T-helper 9 cell (primary cell): ENCODE measurements around the gene ZNF774.
"Not testable (repeated sequence)": the region's sequence is repeated elsewhere in the genome, so short reads cannot be mapped to it uniquely, and the experiment has no call there.

Source experiments
- DNase-seq: peaks from one replicate; pipeline ENCODE4 v3.0.0-alpha.2; 2020

ZNF774 gene

DNA sequence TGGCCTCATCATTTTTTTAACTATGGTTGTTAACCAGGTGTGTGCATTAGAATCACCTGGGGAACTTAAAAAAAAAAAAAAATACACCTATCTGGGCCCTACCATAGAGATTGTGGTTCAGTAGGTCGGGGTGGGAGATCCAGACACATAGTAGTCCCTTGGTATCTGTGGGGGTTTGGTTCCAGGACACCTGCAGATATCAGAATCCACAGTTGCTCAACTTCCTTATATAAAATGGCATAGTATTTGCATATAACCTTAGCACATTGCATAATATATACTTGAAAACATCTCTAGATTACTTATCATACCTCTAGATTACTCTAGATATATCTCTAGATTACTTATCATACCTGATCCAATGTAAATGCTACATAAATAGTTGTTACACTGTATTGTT is 41.0 kb downstream of the ZNF774 start:
- no peak for DNase-seq

DNA sequence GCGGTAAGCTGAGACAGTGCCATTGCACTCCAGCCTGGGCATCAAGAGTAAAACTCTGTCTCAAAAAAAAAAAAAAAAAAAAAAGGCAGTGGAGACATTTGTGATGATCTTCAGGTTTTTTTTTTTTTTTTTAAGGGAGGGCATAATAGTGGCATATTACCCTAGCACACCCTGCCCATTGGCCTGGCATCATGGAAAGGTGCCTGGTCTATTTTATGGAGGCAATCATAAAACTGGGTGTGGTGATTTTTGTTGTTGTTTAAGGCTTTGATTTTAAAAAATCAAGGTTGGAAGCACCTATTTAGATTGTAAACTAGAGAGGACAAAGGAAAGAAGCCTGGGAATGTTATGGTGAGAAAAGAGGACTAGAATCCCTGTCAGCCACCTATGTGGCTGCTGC is 42.0 kb downstream of the ZNF774 start:
- no peak for DNase-seq

DNA sequence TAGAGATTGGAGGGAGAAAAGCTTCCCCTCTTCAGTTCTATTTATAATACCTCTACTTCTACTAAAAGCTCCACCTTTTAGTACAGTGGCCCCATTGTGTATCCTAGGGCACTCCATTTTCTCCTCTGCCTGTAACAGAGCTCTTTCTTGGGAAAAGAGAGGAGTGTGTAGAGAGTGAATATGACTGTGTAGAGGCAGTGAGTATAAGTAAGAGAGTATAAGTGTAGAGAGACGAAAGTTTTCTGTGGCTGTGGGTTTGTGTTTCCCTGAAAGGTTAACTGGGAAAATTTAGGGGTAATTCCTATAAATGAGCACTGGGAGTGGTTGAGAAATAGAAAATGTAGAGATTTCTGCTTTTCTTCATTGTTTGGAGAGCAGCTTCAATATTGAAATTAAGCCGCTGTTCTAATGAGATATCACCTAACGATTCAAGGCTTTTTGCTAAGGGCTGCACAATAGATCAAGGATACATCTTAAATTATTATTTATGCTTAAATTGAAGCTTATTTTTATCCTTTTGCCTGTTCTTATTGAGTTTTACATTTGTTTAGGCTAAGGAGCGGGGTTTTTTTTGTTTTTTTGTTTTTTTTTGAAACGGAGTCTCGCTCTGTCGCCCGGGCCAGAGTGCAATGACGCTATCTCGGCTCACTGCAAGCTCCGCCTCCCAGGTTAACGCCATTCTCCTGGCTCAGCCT is 42.8 kb downstream of the ZNF774 start:
- DNase-seq, result no peak

DNA sequence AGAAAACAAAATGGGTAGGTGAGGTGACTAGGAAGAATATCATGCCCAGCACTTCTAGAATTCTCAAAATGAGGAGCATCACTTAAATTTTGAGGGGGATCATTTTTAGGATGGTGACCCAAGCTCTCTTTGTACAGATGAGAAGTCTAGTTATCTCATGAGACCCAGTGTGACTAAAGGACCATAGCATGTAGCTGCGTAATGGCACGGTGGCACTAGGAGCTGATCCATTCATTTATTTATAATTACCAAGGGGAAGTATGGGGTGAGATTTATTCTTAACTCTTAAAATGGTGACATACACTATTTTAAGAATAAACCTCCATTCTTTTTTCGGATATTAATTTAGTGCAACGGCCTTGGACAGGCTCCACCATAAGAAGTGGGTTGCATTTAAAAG is 44.2 kb downstream of the ZNF774 start:
- no peak for DNase-seq

DNA sequence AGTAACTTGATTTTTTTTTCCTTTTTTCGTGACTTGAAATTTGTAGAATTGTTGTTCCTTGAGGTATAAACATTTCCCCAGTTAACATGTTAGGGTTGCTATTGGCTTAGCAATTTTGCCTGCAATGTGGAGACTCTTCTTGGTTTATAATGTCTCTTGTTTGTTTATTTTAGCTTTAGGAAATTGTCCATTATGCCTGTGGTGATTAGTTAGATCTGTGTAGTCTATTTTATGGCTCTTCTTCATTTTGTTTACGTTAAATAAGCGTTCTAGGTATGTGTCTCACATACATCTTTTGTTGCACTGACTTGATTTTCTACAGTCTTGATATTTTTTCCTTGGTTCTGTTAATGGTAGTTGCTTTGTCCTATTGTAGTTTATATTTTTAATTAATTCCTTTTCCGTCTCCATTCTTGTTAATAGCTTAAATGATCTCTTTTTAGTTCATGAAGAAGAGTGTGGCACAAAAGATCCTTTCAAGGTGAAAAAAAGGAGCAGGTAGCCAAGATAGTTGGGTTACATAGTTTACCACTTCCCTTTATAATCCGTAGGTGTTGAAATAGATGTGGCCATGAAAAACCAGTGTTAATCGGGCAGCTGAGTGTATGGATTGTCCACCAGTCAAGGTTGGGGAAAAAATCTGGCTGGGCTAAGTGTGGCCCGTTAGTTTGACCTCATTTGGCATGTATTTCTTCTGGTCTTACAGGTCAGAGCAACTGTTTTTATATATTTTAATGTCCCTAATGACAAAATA is 48.1 kb downstream of the ZNF774 start:
- no peak for DNase-seq

DNA sequence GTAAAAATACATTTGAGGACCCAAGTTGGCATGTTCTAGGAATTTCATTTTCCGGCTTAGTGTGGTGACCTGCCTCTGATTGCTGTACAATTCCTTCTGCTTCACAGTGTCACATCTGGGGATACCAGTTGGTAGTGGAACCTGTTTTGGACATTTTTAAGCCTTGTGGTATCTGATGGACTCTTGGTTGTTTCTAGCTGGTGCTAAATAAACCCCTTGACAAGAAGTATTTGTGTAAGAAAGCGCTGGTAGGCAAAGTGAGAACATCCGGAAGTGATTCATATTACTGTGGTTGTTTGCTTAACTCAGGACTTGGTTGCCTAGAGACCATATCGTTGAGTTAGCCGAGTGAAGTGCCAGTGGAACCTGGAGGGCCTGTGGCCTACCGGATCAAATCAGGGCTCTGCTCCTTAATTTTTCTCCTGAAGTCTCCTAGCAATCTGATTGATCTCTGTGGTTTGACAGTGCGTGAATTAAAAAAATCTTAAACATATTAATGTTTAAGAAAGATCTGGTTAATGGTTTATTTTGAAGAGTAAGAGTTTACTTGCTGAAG is 48.8 kb downstream of the ZNF774 start:
- peak; percentile 42 for DNase-seq

DNA sequence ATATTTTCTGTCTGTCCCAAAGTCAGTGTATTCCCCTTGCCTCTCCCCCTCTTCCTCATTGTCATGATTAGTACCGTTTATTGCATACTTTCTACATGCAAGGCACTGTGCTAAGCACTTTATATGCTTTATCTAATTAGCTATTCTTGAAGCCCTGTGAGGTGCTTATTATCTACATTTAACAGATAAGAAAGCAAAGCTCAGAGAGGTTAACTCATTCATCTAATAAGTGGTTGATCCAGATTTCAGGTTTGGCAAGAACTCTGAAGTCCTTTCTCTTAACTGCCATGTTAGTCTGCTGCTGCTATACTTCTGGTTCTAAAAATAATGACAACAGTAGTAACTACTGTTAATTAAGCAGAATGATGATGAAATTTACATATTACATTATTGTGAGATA is 49.4 kb downstream of the ZNF774 start:
- no peak for DNase-seq

DNA sequence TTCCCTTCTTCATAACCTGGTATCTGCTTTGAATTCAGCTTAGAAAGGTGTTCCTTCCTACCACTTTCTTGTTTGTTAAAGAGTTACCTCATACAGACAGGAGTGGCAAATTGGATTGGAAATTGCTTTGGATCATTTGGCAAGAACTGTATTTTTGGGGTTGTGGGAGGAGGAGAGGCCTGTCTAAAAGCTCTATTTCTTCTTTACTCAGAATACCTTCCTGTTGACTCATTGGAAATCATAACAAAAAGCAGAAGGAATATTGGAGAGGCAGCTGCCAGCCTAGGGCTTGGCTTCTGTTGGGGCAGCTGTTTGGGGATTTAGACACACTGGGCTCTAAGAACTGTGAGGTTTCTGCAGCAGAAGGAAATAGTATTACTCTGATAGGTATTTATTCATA is 50.1 kb downstream of the ZNF774 start:
- no peak for DNase-seq

DNA sequence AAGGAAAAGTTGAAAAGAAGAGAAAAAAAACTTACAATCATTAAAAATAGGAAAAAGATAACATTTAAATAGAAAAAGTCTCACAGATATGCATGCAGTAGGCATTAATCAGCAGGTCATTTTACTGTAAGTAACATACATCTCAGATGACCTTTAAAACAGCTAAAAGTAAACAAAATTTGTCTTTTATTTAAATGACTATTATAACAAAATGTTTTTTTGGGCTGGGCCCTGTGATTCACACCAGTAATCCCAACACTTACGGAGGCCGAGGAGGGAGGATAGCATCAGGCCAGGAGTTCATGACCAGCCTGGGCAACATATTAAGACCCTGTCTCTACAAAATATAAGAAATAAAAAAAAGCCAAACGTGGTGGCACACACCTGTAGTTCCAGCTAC is 50.7 kb downstream of the ZNF774 start:
- DNase-seq, result no peak

DNA sequence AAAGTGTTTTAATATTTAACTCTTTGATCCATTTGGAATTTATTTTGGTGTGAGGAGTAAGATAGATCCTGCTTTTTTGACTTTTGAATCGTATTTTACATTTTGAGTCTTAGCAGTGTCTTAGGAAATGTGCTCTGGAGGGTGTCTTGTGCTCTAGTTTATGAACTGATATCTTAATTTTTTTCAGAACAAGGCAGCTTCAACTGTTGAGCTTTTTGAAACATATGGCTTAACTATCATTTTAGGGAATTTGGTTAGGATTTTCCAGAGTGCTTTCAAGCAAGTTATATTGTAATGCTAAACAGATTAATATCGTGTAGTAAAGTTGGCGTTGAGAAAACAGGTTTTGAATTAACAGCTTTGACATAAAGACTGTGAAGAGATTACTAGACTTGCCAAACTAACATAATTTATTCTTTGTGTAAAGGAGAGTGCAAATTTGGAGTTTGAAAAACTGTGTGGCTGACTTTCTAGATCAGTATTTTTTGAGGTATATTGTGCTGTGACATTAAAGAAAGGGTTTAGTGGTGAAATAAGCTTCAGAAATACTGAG is 53.0 kb downstream of the ZNF774 start:
- DNase-seq, result no peak

DNA sequence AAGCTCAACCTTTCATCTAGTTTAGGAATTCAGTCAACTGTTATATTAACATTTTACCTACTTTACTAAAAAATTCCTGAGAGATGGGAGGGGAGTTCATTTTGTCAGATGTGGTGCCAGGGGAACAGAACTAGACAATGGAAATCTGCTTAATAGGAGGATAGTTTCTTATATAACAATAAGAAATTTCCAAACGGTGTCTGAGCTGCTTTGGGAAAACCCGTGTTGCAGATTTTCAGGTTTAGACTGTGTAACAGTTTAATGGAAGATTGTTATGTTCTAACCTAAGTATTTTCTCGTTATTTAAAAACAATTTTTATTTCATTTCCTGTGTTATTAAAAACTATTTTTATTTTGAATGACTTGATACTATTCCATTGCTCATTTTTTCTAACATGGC is 55.3 kb downstream of the ZNF774 start:
- no peak for DNase-seq

DNA sequence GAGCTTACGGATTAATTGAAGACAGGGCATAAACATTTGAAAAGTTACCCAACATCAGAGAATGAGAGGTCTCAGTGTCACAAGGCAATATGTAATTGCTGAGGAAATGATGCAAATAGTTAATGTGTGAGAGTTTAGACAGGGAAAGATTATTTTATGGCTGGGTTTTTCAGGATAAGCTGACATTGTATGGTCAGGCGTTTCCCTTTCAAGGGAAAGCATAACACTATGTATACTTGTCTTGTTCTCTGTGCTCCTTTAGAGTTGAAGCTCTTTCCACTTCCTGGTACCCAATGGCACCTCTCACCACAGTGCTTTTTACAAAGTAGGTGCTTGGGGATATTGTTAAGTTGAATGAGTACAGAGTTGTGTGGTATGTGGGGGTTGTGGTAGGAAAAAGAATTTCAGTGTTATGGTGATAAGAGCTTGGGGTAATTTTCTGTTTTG is 55.8 kb downstream of the ZNF774 start:
- DNase-seq, result no peak

DNA sequence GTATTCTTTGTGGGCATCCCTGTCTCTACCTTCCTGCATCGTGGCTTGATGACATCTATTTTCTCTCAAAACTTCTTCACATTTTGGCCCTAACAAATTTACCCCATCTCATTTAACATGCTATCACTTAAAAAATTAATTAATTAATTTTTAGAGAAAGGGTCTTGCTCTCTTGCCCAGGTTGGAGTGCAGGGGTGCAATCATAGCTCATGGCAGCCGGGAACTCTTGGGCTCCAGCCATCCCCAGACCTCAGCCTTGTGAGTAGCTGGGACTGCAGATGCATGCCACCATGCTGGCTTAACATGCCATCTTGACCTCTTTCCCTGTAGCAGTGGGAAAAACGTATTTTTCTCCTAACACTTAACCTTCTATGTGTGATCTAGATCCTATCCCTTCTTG is 56.6 kb downstream of the ZNF774 start:
- DNase-seq, result no peak

DNA sequence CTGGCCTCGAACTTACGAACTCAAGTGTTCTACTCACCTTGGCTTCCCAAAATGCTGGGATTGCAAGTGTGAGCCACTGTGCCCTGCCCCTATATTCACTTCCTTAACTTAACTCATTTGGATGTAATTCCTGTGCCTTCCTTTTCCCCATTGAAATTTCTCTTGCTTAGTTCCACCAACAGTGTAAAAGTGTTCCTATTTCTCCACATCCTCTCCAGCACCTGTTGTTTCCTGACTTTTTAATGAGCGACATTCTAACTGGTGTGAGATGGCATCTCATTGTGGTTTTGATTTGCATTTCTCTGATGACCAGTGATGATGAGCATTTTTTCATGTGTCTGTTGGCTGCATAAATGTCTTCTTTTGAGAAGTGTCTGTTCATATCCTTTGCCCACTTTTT is 57.5 kb downstream of the ZNF774 start:
- DNase-seq, result not testable (repeated sequence)

DNA sequence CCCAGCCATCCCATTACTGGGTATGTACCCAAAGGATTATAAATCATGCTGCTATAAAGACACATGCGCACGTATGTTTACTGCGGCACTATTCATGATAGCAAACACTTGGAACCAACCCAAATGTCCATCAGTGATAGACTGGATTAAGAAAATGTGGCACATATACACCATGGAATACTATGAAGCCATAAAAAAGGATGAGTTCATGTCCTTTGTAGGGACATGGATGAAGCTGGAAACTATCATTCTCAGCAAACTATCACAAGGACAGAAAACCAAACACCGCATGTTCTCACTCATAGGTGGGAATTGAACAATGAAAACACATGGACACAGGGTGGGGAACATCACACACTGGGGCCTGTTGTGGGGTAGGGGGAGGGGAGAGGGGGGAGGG is 58.2 kb downstream of the ZNF774 start:
- DNase-seq, result not testable (repeated sequence)

DNA sequence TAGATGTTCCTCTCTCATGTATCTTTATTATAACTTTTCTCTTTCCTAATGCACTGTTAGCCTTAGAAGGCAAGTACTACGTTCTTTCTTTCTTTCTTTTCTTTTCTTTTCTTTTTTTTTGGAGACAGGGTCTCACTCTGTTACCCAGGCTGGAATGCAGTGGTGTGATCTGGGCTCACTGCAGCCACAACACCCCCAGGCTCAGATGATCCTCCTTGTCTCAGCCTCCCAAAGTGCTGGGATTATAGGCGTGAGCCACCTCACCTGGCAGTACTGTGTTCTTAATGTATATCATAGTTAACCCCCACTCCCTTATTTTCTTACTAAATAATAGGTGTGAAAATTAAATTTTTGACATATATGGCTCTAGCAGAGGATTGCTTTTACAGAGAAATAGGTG is 59.1 kb downstream of the ZNF774 start:
- DNase-seq, result no peak
